ENCODE results near the gene BMAL1. TPM values are rescaled to one million over a fixed set of nuclear protein-coding genes. Genes with fewer than 3 reads are reported as not detected.

BMAL1 gene
- total and polyA plus RNA-seq, 2 of the 8 experiments (the other 6 are each of a cell fraction or from before 2014, with no cell fraction given) = 6.8 to 6.9 TPM

GRCh38 chr11:13352711-13353110 lies 75.1 kb downstream of the BMAL1 start:
- Histone ChIP-seq H3K4me1 (replicated peaks in 1 of 4; ENCODE audit: control insufficient read depth in 3 of 4, insufficient read depth in 4 of 4, low read length in 3 of 4) (peaks cover 0 to 4% (median 1%) of the 10 kb centered on the region in 4 experiments; a peak in 3 of 7 replicates), H4K5ac (ENCODE audit: insufficient read length, low read depth, low read length) (no peak overlapping the region), H3K18ac (ENCODE audit: extremely low read depth, low read length) (no peak overlapping the region), H2BK12ac (ENCODE audit: low read depth, low read length) (no peak overlapping the region), H2AFZ (ENCODE audit: low read length) (no peak overlapping the region), H3K9ac (replicated peaks in 1 of 4; ENCODE audit: extremely low read depth in 1 of 4, low read depth in 3 of 4, low read length in 3 of 4) (no peak overlapping the region), H3K4me2 (ENCODE audit: insufficient read depth in 1 of 2, low read depth in 2 of 2, low read length in 2 of 2) (no peak overlapping the region), H3K36me3 (ENCODE audit: control insufficient read depth in 2 of 4, insufficient read depth in 4 of 4, low read length in 3 of 4) (no peaks in the 10 kb centered on the region), H2BK5ac (ENCODE audit: low read depth, low read length) (no peak overlapping the region), H4K8ac (ENCODE audit: extremely low read depth, insufficient read depth, low read length) (no peak overlapping the region), H3K27me3 (replicated peaks in 1 of 4; ENCODE audit: control insufficient read depth in 3 of 4, extremely low read depth in 1 of 4, insufficient read depth in 3 of 4, low read length in 3 of 4) (no peaks in the 10 kb centered on the region), H3K9me3 (ENCODE audit: insufficient read depth in 2 of 2, low read depth in 1 of 2, low read length in 1 of 2) (no peaks in the 10 kb centered on the region), H2AK5ac (ENCODE audit: low read depth, low read length) (no peak overlapping the region), H3K56ac (replicated peaks; ENCODE audit: insufficient read length, low read depth, low read length) (no peak overlapping the region), H3K14ac (ENCODE audit: insufficient read length) (no peak overlapping the region), H2BK20ac (ENCODE audit: low read length) (no peak overlapping the region), H3K79me1 (ENCODE audit: low read depth, low read length) (no peaks in the 10 kb centered on the region), H3K23me2 (ENCODE audit: low read depth, low read length) (no peaks in the 10 kb centered on the region), H2BK120ac (replicated peaks; ENCODE audit: low read depth, low read length) (no peak overlapping the region), H4K91ac (replicated peaks; ENCODE audit: insufficient read length, low read length) (no peak overlapping the region), H3K79me2 (ENCODE audit: control insufficient read depth in 1 of 2, insufficient read depth in 2 of 2, low read length in 2 of 2) (no peaks in the 10 kb centered on the region), H3K27ac (ENCODE audit: low read depth, low read length) (no peak overlapping the region), H3K4ac (replicated peaks; ENCODE audit: insufficient read length, low read depth, low read length) (no peak overlapping the region), H3K4me3 (ENCODE audit: extremely low read depth in 1 of 4, insufficient read depth in 2 of 4, low read depth in 3 of 4, low read length in 4 of 4) (no peak overlapping the region), H3K23ac (ENCODE audit: insufficient read length) (no peak overlapping the region), H4K20me1 (replicated peaks in 1 of 2; ENCODE audit: control insufficient read depth in 1 of 2, insufficient read depth in 2 of 2, low read length in 2 of 2) (no peaks in the 10 kb centered on the region), H2BK15ac (ENCODE audit: low read length) (no peak overlapping the region)
- DNase-seq (ENCODE audit: low read depth in 1 of 2, low spot score in 2 of 2) (no peak), FAIRE-seq (no peak)
- ChIA-PET POLR2A (ENCODE audit: partially characterized antibody) (interaction anchor here (1.4 kb wide), 1 partner anchor 24 kb away, joined by 3 read pairs; no protein-coding TSS in a partner anchor), CTCF (ENCODE audit: partially characterized antibody) (interaction anchor here (0.6 to 14.6 kb wide), 10 partner anchors 8 to 1168 kb away, joined by 3 to 129 read pairs (median 7); no protein-coding TSS in a partner anchor)
- WGBS, 2 experiments (ENCODE audit: extremely low coverage in 1 of 2, insufficient coverage in 1 of 2, insufficient read length in 1 of 2, insufficient replicate concordance in 2 of 2, low coverage in 1 of 2, low lambda C conversion rate in 2 of 2, missing lambda C conversion rate in 1 of 2) = 88% methylated on average over 6 of the region's 6 CpGs; no CpG with 5 or more reads in 1 of the 2 experiments
- TF ChIP-seq TEAD4 (IDR thresholded peaks at IDR 0.05; ENCODE audit: low read depth, low read length) (no peak), SIRT6 (IDR thresholded peaks at IDR 0.05; ENCODE audit: low read length) (no peak), FOSL1 (IDR thresholded peaks at IDR 0.05; ENCODE audit: insufficient read depth, low read depth, low read length) (no peak), EGR1 (IDR thresholded peaks at IDR 0.05; ENCODE audit: borderline replicate concordance, low read depth, low read length) (no peak), EZH2 (IDR thresholded peaks at IDR 0.05; ENCODE audit: low read depth, low read length, severe bottlenecking) (no peak), CTBP2 (IDR thresholded peaks at IDR 0.05; ENCODE audit: borderline replicate concordance, insufficient read depth, insufficient read length, low read length) (no peak), CHD2 (IDR thresholded peaks at IDR 0.05; ENCODE audit: low read length) (no peak), POLR2A (IDR thresholded peaks at IDR 0.05; ENCODE audit: control extremely low read depth in 1 of 2, low read depth in 2 of 2, low read length in 2 of 2) (no peak), CTCF (IDR thresholded peaks at IDR 0.05; ENCODE audit: control extremely low read depth in 1 of 3, insufficient read depth in 1 of 3, low read depth in 1 of 3, low read length in 3 of 3) (no peak), HDAC2 (IDR thresholded peaks at IDR 0.05; ENCODE audit: borderline replicate concordance in 1 of 2, low read depth in 2 of 2, low read length in 2 of 2) (no peak), SP1 (IDR thresholded peaks at IDR 0.05; ENCODE audit: low read depth, low read length) (no peak), CBX8 (IDR thresholded peaks at IDR 0.05; ENCODE audit: borderline replicate concordance, low read depth, low read length) (no peak)

Measured in H1 (cell line).